Stimulated activated CD4-positive, alpha-beta T cell treated with anti-CD3 and anti-CD28 coated beads, Interleukin-2, amount 100 ng/mL, for 24 hours (primary cell): ENCODE results near the gene CD37.
"Not testable (repeated sequence)": the region's sequence is repeated elsewhere in the genome, so short reads cannot be mapped to it uniquely, and the experiment has no call there.

Experiments used
- DNase-seq, 2 donors: peaks; one replicate each; pipeline ENCODE4 v3.0.0-alpha.2; 2020

CD37 gene

DNA sequence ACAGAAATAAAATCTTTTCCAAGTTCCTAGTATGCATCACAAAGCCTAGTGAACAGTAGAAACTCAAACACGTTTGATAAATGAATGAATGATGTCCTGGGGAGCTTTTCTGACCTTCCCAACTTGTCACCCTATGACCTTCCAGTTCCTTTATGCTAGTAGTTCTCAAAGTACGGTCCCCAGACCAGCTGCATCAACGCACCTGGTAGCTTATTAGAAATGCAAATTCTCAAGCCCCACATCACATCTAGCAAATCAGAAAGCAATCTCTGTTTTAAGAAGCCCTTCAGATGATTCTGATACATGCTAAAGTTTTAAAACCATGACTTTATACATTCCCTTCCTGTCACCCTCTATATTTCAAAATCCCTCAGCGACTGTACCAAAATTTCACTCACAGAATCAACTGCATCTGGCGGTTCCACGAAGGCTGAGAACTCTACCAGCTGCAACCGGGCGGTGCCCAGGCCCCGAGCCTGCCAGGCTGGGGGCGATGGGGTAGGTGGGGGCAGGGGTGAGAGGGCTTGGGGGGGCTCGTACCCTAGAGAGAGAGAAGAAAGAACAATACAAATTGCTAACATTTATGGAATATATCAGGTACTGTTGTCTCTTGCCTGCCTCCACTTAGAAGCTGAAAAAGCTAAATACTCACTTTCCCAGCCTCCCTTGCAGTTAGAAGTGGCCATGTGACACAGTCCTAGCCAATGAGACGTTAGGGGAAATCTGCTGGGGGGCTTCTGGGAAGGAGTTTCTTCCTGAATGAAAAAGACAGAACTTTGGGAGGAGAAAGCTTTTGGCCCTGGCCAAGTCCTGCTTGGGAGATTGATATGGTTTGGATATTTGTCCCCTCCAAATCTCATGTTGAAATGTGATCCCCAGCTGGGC lies 13.3 kb downstream of the CD37 start:
- DNase-seq: no peak

DNA sequence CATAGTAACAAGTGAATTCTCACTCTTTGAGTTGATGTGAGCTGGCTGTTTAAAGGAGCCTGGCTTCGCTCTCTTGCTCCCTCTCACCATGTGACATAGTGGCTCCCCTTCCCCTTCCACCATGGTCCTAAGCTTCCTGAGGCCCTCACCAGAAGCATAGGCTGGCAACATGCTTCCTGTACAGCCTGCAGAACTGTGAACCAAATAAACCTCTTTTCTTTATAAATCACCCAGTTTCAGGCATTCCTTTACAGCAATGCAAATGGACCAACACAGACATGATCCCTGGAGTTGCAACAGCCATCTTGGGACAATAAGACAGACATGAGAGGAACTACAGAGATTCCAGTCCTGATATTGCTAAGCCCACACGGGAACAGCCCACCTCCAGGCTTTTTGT lies 14.4 kb downstream of the CD37 start:
- no peak for DNase-seq

DNA sequence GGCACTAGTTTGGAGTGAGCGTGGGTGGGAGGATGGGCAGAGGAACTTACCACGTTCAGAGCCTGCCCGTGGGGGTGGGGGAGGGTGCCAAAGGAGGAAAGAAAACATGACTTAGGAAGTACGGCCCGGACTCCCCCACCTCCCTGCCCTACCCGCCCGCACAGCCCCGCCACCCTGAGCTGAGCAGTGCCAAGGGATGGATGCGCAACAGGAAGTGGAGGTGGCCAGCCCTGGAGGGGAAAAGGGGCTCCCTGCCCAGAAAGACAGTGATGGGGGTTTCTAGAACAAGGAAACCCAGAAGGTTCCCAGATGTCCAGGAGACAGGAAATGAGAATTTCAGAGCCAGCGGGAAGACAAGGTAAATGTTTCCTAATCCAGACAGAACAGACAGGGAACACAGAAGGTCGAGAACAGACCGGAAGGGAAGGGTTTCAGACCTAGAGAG lies 20.7 kb downstream of the CD37 start:
- DNase-seq: no peak

DNA sequence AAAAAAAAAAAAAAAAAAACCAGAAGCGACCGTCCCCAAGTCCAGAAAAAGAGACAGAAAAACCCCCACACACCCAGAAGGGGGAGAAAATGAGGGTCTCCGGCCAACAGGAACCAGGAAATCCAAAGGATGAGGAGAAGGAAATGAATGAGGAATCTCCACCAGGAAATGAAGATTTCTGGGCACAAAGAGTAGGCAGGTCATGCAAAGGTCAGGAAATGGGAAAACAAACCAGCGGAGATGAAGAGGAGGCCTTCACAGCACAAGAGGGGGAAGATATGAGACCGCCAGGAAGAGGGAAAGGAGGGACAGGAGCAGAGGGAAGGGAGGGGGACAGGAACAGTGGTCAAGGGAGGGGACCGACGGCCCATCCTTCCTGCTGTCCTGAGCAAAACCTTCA lies 21.2 kb downstream of the CD37 start:
- no peak for DNase-seq

DNA sequence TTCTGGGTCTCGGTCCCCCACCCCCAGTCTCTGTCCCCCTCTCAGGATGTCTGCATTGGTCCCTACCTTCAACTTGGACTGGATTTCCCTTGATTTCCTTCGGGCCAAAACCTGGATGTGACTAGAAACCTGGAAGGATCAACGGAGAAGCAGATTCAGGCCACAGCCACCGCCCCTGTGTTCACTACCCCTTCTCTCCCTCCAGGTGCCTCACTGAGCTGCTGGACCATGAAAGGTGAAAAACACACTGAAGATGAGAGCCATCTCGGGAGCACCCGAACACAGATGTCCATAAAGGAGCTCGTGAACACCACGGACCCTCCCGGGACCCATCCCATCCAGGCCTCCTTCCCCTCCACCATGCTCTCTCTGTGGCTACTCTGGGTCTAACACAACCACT lies 22.0 kb downstream of the CD37 start:
- no peak for DNase-seq

DNA sequence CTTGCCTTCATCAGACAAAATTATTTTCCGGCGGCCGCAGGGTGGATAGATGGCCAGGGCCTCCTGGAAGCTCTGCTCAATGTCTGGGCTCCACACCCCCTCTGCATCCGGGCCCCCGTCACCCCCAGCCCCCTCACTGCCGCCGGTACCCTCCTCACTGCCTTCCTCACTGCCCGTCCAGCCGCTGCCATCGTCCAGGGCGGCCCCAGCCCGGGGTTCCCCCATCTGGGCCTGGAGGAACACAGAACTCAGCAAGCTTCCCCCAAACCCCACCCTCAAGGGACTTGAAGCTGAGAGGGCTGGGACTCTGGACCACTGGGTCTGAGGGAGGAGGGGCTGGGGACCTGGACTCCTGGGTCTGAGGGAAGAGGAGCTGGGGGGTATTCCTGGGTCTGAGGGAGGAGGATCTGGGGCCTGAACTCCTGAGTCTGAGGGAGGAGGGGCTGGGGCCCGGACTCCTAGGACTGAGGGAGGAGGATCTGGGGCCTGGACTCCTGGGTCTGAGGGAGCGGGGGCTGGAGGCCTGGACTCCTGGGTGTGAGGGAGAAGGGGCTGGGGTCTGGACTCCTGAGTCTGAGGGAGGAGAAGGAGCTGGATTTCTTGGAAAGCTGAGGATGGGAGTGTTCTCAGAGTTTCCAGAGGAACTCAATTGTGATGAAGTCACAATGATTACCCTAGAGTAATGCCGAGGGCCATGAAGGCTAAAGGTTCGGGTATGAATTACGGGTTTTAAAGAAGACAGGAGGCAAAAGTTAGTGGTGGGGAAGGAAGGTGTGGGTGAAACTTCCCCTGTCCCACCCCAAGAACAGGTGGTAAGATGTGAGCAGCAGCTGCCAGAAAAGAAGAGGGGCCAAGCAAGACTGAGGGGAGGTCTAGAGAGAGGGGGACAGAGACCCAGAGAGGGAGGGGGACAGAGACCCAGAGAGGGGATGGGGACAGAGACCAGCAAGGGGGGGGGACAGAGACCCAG lies 24.9 kb downstream of the CD37 start:
- DNase-seq: no peak

DNA sequence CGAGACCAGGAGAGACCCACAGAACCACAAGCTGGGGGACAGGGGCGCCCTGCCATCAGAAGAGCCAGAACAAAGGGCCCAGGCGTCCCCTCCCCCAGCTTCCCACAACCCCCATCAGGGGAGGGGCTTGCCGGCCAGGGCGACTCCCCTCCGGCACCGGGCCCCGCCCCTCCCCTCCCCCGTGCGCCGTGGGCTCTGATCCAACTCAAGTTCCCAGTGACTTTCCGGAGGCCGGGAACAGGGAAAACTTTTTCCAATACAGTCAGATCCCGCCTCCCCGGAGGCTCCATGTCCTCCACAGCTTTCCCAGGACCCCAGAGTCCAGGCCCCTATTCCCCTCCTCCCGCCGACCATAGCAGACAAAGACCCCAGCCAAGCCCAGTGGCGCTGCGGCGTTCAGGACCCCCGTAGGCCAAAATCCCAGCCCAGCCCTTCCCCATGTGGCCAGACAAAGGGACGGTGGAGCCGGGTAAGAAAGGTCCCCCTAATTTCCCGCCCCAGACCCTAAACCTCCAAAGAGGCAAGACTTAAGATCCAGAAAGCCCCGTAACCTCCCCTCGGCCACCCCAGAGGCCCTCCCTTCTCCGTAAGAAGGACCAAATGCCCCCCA lies 26.3 kb downstream of the CD37 start:
- peak in 1 of 2 donors; percentile 28 for DNase-seq

DNA sequence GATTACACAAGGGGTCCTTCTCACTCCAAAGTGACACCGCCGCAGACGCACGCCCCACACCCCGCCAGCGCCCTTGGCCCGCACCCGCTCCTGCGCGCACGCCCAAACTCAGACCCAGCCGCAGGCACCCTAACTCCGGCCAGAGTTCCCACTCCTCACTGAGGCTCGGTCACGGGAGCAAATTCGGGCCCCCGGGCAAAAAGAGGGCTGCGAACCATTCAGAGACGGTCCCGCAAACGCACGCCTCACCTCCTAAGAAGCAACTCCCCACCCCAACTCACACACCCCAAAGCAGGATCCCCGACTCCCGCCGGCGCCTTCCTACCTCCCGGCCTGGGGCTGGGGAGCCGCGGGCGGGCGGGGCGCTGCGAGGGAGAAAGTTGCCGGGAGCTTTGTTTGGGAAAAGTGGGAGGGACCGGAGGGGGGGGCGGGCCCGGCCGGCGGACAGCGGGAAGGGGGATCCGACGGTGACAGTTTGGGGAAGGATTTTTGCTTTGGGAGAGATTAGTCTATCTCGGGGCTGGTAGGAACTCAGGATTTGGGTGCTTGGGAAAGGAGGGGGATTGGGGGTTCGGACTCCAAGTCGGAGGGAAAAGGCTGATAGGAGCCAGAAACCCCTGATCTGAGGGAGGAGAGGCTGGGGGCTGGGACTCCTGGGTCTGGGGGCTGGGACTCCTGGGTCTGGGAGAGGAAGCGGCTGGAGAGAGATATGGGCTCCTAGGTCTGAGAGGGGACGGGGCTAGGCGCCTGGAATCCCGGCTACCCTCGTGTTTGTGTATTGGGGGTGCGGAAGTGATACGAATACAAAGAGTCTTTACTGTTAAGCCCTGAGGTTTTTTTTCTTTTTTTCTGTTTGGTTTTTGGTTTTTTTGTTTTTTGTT lies 27.1 kb downstream of the CD37 start, which contains the start of gene TEAD2:
TEAD2 (minus strand) TSS at position 369 of the 881 bp plus-strand sequence. CDS start 2,341 bp downstream, outside the sequence.
- DNase-seq: peak in 1 of 2 donors; percentile 28

DNA sequence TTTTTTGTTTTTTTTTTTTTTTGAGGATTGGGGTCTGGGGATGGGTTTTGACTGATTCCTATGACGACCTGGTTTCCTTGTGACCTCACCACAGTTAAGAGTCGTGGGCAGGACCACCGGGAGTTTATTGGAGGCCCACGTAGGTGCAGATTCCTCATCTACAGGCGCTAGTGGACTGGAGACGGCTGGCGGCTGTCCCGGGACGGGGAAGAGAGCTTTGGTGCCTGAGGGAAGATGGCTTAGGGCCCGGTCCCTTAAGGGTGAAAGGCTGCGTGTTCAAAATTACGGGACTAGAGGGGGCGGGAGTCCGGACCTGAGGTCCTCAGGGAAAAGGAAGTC lies 27.7 kb downstream of the CD37 start:
- DNase-seq: no peak

DNA sequence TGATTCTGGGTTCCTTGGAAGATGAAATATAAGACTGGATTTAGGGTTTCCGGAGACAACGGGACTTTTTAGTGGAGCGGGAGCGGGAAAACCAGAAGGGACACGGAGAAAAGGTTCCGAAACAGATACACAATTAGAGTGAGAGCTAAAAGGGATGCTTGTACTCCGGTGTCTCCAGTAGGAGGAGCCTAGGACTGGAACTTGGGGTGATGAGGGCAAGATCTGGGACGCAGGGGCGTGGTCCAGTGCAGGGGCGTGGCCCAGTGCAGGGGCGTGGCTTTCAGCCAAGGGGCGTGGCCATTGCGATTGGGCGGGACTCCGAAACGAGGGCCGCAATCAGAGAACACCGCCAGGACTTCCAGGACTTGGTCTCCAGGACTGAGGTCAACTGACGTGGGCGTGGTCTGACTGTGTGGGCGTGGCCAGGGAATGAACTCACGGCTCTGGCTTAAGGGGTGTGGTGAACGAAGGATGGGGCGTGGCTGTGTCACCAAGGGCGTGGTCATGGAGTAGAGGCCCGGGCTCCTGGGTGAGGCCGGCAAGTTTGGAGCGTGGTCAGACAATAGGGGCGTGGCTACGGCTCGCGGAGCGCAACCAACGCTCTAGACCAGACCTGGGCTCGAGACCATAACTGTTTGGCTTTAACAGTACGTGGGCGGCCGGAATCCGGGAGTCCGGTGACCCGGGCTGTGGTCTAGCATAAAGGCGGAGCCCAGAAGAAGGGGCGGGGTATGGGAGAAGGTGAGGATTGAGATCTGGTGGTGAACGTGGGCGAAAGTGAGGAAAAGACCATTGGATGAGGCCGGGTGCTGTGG lies 28.3 kb downstream of the CD37 start, which contains the start of gene DKKL1:
DKKL1 (plus strand) TSS at position 610 of the 815 bp plus-strand sequence; CDS start at position 732, 122 bp downstream.
- peak; percentile 70 to 87 for DNase-seq

DNA sequence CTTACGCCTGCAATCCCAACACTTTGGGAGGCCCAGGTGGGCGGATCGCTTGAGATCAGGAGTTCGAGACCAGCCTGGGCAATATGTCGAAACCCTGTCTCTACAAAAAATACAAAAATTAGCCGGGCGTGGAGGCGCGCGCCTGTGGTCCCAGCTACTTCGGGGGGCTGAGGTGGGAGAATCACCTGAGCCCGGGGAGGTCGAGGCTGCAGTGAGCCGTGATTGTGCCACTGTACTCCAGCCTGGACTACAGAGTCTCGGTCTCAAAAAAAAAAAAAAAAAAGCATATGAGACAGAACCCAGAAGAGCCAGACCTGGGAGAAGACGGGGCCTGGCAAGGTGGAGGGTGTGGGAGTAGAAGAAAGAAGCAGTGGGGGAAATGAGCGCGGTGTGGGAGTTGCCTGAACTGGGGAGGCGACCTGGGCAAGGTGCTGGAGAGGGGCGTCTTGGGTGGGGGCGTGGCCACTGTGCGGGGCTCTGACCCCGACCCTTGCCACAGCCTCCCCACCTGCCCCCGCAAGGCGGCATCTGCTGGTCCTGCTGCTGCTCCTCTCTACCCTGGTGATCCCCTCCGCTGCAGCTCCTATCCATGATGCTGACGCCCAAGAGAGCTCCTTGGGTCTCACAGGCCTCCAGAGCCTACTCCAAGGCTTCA lies 29.0 kb downstream of the CD37 start:
- no peak for DNase-seq

DNA sequence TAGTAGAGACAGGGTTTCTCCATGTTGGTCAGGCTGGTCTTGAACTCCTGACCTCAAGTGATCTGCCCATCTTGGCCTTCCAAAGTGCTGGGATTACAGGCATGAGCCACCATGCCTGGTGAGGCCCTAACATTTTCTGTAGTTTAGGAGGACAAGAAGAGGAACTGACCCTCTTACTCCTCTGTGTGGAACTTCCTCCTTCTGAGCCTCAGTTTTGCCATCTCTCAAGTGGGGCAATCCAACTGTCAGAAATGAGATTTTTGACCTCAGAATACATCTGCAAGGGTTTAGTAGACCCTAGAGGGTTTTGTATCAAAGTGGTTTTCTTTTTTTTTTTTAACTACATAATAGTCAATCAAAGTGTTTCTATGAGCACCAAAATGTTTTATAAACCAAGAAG lies 30.9 kb downstream of the CD37 start:
- DNase-seq: no peak

DNA sequence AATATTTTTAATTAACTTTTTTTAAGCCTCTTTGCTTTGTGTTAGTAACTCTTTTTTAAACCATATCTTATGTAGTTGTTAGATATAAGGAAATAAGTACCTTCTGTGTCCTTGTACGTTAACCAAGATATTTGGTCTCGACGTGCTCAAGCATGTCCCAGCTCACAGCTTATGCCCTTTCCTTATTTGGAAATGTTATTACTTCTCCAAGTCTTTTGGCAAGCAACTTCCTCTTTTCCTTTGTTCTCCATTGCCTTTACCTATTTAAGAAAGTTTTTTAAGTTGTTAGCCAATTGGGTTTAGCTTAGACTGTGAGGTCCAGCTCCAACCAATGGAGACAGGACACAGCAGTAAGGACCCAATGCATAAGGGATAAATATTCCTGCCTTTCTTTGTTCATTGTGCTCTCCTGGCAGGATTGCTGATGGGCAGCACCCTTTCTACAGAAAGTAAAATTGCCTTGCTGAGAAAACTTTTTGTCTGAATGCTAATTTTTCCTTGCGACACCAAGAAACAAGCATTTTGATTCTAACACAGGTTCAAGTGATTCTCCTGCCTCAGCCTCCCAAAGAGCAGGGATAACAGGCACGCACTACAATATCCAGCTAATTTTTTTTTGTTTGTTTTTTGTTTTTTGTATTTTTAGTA lies 33.6 kb downstream of the CD37 start:
- DNase-seq: no peak

DNA sequence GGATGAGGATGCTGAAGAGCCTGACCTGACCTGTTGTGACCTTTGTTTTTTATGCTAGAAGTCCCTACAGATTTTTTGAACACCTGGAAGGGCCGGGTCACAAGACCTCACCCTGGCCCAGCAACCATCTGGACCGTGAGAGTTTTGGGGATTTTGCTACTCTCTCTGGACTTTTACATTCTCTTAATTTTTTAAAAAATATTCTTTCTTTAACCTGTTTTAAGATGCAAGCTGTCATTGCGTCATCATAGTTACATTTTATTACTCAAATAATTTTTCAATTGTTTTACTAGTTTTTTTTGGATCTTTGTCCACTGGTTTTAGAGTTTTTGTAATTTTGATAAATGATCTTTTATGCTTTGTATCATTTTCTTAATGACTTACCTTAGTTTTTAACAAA lies 36.0 kb downstream of the CD37 start:
- no peak for DNase-seq

DNA sequence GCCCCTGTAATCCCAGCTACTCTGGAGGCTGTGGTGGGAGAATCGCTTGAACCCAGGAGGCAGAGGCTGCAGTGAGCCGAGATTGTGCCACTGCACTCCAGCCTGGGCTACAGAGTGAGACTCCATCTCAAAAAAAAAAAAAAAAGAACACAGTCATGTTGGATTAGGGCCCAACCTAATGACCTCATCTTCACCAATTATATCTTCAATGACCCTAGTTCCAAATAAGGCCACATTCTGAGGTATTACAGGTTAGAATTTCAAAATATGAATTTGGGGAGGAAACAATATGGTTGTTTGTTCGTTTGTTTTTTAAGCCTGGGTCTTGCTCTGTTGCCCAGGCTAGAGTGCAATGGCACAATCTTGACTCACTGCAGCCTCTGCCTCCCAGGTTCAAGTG lies 38.0 kb downstream of the CD37 start:
- DNase-seq: not testable (repeated sequence)

DNA sequence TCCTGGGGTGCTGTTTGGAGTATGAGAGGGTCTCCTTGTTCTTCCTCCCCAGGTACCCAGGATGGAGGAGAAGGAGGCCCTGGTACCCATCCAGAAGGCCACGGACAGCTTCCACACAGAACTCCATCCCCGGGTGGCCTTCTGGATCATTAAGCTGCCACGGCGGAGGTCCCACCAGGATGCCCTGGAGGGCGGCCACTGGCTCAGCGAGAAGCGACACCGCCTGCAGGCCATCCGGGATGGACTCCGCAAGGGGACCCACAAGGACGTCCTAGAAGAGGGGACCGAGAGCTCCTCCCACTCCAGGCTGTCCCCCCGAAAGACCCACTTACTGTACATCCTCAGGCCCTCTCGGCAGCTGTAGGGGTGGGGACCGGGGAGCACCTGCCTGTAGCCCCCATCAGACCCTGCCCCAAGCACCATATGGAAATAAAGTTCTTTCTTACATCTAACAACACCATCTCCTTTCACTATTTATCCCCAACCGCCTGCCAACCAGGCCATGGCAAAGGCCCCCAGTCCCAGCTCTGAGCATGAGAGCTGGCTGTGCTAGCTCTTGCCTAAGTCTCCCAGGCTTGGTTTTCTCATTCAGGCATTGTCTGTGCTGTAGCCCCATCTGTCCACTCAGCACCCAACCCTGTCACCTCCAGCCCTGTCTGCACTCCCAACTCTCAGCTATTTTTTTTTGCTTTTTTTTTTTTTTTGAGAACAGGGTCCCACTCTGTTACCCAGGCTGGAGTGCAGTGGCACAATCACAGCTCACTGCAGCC lies 39.6 kb downstream of the CD37 start:
- DNase-seq: no peak

DNA sequence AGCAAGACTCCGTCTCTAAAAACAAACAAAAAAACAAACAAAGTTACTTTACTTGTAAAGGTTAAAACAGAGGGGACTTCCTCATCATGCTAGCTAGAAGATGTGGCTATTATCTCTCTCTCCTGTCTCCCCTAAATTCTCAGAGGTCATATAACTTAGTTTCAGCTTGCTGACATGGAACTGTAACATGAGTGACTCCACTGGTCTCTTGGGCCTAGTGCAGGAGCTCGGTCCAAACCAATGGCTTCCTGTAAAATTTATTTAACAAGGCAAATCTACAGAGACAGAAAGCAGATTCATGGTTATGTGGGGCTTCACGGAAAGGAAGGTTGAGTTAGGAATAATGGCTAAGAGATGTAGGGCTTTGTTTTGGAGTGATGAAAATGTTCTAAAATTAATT lies 43.3 kb downstream of the CD37 start:
- no peak for DNase-seq

DNA sequence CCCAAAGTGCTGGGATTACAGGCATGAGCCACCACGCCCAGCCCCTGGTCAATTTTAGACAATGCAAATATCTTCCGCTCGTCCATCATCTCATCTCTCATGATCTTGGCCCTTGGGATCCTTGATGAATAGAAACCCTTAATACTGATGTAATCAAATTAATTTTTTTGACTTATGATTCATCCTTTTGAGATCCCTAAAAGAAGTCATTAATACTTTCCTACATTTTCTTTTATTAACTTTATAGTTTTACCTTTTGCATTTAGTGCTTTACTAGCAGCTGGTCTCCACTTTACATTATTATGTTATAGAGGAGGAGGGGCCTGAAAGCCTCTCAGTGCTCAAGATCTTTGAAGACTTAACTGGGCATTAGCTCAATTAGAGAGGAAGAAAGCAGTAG lies 45.2 kb downstream of the CD37 start:
- no peak for DNase-seq

DNA sequence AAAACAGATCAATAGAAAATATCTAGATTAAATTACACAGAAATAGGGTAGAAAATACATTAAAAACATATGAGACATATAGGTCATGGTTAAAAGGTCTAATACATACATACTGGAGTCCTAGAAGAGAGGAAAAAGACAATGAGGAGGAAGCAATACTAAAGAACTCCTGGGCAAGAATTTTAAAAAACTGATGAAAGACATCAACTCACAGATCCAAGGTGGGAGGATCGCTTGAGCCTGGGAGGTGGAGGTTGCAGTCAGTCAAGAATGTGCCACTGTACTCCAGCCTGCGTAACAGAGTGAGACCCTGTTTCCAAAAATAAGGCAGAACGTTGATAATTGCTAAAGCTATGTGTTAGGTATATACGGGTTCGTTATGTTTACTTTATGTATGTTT lies 47.4 kb downstream of the CD37 start:
- DNase-seq: no peak
